Measurements from ENCODE around the gene RUNX1.

RUNX1 gene

DNA sequence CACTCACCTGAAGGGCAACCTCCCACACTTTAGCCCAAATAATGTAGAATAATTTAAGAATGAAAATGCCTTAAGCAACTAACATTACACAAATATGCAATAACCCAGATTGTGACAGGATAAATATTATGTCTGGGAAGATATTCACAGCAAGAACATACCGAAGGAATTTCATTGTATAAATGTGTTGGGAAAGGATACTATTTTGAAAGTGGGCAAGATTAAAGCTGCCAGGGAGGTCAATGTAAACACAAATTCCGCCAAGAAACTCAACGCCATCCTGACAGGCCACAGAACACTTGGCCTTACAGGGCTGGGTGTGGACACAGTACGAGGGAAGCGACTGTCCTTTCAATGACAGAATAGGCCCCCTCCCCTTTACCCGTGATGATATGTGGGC is 173.3 kb downstream of the RUNX1 start:
- DNase-seq: no peak

DNA sequence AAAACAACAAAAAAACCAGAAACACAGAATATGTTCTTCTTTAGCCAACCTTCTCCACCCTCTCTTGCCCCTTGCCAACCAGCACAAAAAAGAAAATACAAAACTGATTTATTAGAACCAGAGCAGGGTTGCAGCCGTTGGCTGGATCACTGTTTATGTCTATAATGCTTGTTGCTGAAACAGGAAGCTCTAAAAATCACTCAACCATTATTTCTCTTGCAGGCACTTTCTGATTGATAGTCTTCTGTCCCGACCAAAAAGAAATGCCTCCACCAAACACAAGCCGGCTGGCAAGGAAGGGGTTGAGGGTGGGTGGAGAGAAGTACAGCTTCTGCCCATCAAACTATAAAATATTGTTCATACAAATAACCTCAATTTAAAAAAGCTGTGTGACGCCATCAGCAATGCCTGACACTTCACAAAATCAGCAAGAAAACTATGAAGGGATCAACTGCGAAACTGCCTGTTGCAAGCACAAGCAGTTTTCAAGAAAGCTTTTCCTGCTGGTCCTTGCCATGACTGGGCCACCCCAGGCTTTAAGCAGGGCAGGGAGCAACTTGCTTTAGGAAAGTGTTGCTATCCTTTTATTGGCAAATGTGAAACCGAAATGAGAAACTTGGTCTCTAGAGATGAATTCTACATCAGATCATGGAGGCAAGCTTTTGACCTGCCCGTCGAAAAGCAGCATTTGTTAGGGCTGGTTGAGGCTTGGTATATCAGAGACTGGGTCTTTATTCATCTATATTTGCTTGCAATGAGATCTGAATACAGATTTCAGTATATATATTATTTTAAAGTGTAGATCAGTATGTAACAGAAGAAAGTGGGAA is 174.2 kb downstream of the RUNX1 start:
- DNase-seq: no peak

DNA sequence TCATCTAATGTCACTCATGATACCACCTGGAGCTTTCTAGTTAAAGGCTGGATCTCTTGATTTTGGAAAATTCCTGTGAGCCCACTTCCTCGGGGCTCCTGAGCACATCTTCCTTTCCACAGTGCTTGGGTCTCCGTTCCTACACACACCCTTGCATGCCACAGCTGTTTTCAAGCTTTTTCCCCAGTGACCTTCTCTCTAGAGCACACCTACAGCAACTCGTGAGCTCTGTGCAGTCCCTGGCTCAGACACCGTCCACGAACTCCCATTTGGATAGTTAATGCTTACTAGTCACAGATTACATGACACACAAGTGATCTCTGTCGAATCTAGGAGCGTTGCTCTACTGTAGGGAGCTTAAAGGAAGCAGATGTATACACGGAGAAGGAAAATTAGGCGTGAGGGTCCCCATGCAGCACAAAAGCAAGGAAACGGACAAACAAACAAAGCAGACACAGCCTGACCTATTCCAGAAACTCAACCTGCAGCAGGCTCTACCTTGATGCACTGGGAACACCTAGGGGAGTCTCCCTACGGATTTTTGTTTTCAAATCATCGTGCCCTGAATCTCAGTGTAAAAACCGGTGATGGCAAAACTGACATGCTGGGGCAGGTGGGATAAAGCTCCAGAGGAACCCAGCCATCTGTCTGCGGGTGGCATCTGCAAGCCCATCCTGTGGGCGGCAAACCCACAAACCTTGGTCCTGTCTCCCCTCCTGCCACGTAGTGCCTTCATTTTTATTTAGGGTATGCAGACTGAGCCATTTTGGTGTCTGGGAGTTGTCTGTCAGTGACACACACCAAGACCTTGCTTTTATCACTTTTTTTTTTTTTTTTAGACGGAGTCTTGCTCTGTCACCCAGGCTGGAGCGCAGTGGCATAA is 177.8 kb downstream of the RUNX1 start:
- no peak for DNase-seq

DNA sequence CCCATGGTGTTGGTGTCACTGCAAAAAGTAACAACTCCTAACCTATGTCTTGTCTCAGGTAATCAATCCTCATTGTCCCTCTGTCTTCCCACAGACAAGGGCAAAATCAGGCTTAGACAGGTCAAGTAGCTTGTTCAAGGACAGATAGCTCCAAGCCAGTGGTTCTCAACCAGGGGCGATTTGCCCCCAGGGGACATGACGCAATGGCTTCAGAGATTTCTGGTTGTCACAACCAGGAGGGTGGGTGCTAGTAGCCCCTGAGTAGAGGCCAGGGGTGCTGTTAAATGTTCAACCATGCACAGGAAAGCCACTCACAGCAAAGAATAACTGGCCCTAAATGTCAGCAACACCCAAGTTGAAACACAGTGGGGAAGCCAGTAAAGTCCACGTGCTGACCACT is 178.9 kb downstream of the RUNX1 start:
- DNase-seq: no peak

DNA sequence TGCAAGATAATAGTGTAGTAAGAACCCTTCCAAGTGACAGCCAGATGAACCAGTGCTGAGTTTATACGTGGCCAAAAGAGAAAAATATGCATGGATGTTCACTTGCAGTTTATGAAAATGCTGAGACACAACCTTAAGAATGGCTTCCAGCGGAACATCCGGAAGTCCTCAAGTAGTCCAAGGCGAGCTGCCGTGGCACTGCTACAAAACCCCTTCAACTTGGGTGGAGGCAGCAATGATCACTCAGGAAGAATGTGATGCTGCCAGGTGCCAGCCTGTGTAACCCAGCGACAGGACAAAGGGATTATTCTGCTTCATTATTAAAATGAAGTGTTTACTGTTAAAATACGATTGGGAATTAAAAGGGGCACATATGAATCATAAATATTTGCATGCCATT is 179.6 kb downstream of the RUNX1 start:
- no peak for DNase-seq

DNA sequence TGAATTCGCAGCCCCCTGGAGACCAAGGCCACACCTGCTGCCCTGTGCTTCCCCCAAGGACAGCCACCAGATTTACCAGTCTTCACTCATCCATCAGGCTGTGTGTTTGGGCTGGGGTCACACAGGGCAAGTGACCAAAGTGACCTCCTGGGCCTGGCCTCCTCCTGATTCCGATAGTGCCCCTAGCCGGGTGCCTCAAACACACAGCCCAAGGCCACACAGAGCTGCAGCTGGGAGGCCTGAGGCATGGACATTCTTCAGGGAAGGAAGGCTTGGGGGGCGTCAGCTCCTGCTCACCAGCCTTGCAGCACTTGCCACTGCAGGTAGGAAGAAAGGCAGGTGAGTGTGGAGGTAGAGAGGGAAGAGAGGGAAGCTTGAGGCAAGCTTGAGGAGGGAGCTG is 181.3 kb downstream of the RUNX1 start:
- no peak for DNase-seq

DNA sequence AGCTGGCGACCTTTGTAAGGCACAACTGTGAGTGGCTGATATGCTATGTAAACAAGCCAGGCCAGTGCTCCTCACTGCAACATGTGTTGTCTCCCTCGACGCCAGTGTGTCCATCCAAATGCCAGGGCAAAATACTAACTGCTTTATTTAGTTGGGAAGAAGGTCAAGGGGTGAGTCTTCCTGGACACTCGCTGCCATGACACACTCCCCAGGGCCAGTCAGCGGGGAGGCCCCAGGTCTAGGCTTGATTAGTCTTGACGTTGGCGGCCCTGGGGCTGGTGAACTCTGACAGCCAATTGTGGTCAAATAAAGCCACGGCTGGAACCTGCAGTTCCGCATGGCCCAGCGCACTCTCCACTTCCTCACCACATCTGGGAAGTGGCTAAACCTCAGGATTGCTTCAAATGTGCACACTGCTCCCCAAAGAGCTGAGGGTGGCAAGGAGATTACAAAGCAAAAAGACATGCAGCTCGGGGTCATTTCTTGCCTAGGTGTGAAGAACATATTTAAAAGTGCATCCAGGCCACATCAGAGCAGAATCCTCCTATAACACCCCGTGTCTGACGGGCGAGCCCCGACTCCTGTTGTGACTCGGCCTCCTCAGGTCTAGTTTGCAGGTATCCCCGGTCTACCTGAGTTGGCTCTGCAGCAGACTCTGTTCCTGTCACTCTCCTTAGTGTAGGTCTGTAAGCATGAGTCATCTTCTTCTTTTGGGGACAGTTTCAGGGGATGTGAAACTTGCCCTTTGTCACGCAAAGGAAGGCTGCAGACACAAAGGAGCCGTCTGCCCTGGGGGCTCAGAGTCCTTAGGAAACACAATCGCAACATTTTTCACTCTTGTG is 183.5 kb downstream of the RUNX1 start:
- DNase-seq: peak; percentile 60

DNA sequence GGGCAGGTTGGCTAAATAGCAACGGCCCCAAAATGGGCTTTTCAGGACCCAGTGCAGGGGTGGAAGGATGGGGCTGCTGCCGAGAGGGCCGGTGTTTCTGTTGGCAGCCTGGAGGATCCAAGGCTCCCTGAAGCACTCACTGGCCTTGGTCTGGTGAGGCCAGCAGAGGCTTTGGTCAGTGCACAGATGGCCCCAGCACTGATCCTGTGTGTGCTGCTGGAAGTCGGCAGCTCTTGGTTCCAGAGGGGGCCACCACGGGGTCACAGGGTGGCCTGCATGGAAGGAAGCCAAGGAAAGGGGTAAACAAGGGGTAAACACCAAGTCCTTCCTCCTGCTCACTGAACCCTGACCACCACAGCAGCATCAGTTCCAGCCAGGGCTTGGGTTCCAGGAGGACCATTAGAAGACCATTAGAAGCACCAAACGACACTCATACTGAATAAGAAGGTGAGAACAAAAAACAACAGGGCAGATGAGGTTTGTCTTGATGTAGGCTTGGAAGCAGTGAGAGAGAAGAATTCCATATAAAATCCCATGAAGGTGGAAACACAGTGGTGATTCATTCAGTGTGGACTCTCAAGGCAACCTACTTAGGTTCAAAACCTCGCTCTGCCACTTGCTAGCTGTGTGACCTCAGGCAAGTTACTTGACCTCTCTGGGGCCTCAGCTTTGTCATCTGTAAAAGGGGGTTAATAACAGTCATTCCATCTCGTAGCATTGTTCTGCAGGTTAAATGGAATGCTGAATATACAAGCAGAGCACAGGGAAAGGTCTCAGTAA is 184.5 kb downstream of the RUNX1 start:
- DNase-seq: no peak

DNA sequence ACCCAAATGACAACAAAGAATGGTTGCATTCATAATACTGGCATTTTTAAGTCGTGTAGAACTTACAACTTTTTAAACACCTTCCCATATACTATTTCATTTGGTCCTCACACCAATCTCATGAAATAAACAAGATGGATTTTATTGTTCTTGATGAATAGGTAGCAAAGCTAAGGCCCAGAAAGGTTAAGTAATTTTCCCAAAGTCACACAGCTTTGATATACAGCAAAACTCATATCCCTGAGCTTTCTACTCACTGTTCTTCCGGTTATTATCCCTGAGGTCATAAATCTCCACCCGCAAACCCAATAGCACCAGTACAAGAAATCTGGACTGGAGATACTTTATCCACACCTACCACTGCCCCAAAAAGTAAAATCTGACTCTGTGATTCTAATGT is 186.2 kb downstream of the RUNX1 start:
- no peak for DNase-seq

DNA sequence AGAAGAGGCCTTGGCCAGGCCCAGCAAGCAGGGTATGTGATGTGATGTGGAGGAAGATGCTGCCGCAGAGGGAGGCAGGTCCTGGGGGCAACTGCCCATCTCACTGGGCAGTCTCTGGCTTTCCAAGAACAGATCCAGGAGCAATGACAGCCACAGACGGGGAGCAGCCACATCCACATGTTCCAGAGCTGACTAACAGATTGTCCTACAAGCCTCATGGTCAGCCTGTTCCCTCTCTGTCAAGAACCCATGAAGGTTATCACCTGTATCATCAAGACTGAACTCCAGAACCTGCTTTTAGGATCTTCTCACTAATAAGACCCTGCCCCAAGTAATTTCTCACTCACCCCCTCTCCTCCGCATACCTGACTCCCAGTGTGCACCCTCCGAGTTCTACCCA is 187.8 kb downstream of the RUNX1 start:
- no peak for DNase-seq

DNA sequence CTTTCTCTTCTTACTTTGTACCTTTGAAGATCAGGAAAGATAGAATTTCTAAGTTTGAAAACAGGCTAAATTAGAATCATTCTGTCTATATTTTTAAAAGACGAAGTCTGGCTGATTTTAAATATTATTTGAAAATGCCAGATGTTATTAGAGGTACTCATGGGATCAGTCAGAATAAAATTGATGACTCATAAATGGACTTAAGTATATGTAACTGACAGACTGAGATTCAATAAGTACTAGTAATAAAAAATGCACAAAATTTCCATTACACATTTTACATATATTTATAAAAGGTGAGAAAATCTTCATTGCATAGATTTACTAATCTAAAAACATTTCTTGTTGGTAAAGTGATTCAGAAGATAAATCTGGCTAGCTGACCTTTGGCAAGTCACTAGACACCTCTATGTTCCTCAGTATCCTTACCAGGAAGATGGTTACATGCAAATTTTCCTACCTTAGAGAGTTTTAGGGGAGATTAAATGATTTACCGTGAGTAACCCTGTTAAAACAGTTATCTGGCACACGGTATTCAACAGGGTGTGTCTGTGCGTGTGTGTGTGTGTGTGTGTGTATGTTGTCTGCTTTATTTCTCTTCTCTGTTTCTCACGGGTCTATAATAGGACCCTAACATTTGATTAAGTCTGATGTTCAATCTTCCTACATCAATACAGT is 189.0 kb downstream of the RUNX1 start:
- DNase-seq: no peak

DNA sequence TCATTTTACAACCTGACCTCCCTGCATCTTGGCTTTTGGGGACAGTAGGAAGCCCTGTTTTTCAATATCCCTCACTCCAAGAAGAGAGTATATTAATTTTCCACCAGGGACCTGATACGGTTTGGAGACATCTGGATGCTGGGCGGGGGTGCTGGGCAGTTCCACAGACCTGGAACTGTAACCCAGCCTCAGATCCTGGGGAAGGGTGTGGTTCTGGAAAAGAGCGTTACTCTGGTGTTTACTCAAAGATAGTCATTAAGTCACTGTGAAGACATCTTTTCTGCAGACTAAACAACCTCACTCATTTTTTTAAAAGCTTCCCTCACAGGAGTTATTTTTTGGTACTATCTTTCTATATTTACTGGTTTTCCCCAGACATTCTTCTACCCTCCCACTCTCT is 190.5 kb downstream of the RUNX1 start:
- DNase-seq: no peak

DNA sequence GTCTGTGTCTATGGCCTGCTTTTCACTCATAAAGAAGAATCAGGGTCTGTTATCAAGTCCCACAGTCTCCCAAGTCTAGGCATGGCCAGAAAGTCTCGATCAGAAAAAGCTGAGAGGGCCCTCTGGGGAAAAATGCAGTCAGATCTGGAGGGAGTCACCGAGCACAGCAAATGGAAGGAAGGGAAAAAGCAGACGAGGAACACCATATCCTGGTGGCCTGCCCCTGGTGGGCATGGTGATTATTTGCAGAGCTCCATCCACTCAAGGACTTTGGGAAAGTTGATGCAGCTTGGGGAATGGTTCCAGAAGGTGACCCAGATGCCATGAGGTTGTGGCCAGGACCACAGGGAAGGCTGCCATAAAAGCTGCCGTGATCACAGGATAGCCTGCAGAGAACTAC is 191.2 kb downstream of the RUNX1 start:
- DNase-seq: no peak

DNA sequence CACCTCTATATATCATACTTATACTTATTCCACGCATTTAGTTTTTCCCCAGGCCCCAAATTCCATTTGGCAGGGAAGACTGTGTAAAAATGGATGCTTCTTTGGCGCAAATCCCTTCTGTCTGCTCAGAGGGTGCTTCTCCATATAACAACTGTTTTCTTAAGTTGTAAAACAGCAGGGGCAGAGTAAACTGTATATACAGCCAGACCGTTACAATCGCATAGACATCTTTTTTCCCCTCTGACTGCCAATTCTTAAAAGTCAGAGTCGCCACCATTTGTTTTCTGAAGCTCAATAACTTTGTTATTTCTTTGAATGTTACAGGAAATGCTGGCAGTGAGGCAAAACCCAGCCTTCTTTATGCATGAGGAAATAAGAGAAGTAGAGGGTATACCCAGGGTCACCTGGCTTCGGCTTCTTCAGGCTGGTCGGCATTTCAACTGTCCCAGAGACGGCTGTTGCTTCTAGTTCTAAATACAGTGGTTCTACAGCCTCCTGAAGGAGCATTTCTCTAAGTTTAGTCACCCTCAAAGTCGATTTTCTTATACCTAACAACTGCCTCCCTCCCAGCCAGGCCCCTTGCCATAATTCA is 191.9 kb downstream of the RUNX1 start:
- no peak for DNase-seq

DNA sequence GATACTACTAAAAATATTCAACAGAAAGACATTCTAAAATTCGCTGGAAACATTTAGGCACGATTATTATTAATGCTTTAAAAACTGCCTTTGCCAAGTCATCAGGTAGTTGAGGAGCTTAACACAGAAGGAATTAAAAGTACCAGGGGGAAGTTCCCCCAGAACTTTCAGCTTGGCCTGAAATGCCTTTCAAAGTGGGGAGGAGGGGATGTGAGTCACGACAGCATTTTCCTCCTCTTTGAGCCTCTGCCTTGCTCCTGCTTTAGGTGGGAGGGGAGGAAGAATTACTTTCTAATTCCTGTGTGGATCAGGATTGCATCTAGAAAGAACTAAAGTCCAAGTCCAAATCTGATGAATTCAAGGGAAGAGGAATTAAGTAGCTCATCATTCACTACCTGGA is 196.7 kb downstream of the RUNX1 start:
- DNase-seq: no peak

DNA sequence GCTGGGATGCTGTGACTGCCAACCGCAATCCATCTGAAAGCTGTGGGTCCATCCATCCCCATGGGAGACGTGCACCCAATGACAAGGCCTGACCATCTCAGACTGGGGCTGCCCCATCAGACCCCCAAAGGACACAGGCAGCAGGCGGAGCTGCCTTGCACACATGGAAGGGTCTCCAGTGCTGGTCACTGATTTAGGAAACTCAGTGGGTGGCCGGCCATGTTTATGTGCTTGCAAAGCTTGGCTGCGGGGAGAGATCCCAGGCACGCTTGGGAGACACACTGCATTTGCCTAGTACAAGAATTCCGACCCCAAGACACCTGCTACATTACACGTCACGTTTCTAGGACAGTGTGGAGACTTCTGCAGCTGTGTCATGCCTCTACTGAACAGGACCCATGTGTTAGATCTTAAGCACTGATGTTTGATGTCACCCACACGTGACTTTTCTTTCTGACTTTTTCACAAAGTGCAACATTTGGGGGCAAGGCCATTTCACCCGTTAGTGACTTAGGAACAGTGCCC is 198.9 kb downstream of the RUNX1 start:
- no peak for DNase-seq

DNA sequence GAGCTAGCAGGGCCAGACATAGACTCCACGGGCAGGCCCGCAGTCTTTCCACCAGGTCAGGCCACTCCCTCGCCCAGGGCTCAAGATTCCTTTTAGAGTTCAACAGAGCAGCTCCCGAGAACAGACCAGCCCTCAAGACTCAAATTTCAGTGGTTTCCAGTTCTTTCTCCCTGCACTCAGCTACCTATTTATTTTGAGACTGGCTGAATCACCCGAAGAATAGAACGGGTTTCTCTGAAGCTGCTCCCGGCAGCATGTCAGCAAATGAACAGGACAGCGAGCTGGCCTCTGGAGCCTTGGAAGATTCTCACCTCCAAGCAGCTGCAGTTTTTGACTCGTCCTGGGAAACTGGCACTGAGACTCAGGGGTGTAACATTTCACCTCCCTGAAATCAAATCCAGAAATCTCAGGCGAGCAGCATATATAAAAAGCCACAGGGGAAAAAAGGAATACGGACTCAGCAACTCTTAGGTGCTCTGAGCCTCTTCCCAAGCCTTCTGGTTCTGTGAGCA is 202.4 kb downstream of the RUNX1 start:
- DNase-seq: no peak

DNA sequence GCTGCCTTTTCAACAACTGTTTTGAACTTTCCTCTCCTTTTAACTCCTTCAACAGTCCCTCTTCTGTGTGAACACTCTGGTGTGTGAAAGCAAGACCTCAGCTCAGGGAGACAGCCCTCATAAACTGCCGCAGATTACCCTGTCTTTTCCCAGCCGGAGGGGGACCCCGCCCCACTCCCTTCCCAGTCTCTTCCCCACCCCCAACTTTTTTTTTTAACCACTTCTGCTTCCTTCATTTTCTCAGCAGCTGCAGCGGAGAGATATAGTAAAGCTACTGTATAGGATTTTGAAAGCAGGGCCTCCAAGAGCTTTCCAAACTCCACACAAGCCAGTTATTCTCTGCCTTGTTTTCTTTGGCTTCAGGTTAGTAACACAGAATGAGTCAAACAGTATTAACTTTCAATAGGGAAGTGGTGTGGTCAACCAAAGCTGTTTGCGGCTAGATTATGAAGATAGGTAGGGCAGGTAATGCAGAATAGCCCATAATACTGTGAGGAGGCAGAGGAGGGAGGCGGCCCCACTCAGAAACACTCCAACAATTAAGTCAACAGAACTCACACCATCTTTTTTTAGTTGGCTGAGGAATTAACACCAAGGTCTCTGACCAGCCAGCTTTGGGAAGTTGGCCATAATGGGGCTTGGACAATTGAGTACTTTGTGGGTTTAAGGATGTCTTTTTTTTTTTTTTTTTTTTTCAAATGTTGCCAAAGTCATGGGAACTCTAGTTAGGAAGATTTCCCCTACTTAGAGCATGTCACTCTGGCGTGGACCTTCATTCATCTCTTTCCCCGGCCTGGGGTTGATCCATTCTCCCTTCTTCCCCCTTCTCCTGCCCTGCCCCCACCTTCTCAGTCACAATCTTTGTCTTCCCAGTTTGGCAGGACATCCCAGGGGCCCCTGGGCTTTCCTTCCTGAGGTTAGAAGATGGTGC is 203.3 kb downstream of the RUNX1 start:
- DNase-seq: no peak

DNA sequence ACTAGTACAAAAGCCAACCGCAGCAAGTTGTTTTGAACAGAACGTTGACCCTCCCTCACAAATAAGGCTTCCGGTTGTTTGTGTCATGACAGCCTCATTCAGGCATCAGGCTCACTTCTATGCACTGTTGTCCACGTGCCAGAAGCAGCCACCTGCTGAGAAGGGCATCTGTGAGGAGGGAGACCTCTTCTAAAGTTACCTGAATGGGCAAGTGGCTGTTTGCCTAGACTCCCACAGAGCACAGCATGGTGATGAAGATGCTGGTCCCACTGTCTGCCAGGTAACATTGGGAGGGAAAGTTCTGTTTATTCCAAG is 204.2 kb downstream of the RUNX1 start:
- DNase-seq: no peak

Data from CD4-positive, alpha-beta T cell treated with Interferon gamma for 1 hour (primary cell).